NT2/D1 (cell line): ENCODE measurements around the gene NYNRIN.

Experiments
- DNase-seq: peaks from one replicate; pipeline ENCODE4 v3.0.0-alpha.2; 2011; ENCODE audit warnings: low read depth, low spot score
- H3K27me3 ChIP-seq: 2 replicates; pipeline ENCODE4 v1.6.0; 2011; ENCODE audit warnings: mild to moderate bottlenecking; ENCODE audit not compliant: insufficient read length, insufficient read depth
- H3K36me3 ChIP-seq: 2 replicates; pipeline ENCODE4 v1.6.1; 2011; ENCODE audit warnings: mild to moderate bottlenecking, low read length, mixed read lengths; ENCODE audit not compliant: insufficient read depth, insufficient read length
- H3K4me1 ChIP-seq: 2 replicates; pipeline ENCODE4 v1.5.1; 2011; ENCODE audit not compliant: insufficient read depth, insufficient read length
- H3K4me3 ChIP-seq: 2 replicates; pipeline ENCODE4 v1.5.1; 2011; ENCODE audit warnings: low read depth; ENCODE audit not compliant: insufficient read length
- H3K9ac ChIP-seq: 2 replicates; pipeline ENCODE4 v1.6.0; 2011; ENCODE audit warnings: low read depth; ENCODE audit not compliant: insufficient read length
- H3K9me3 ChIP-seq: 2 replicates; pipeline ENCODE4 v1.5.1; 2011; ENCODE audit warnings: mild to moderate bottlenecking, low read length; ENCODE audit not compliant: insufficient read depth
- SUZ12 ChIP-seq: IDR thresholded peaks from 2 replicates; pipeline ENCODE4 v1.6.1; 2011; ENCODE audit not compliant: insufficient read length, insufficient read depth; ENCODE audit errors: extremely low read depth
- YY1 ChIP-seq: IDR thresholded peaks from 2 replicates; pipeline ENCODE4 v1.6.1; 2011; ENCODE audit not compliant: insufficient read length, insufficient read depth
- ZNF274 ChIP-seq: IDR thresholded peaks from 2 replicates; pipeline ENCODE4 v1.6.1; 2011; ENCODE audit warnings: mild to moderate bottlenecking, low read depth, low read length

The NYNRIN gene

DNA sequence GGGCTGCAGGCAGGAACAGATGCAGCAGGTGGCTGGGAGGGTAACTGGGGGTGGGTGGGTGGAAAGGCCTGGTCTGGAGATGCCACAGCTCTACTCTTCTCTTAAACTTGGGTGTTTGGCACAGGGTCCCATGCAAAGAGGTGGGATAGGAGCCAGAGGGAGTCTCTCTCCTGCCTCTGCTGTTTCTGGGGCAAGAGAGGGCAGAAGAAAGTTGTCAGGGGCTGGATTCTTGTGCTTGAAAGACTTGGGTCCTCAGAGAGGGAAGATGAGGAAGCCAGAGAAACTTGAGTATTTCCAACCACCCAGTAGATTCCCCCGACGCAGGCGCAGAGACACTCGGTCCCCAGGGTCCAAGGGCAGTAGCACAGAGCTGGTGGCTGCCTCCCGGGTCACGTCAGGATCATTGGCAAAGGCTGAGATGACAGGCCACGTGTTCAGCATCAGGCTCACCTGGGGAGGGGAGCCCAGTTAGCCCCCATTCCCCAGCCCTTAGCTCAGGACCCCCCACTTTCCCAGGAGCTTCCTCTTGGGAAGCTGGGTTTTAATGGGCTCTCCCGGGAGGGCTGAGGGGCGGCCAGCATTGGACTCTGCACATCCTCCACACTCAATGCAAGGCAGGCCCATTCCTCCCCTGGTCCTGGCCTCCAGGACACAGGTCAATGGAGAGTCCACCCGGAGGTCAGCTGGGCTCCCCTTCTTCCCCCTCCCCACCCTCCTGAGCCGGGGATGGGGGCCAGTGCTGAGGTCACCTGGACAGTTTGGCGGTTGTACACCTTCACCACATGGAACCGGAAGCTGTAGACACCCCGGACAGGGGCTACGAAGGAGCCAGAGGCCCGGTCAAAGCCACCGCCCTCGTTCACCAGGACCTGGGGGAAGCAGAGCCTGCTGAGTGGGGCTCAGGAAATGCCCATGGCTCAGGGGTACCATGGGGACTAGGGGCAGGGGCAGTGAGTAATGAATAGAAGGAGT is 29.0 kb downstream of the NYNRIN start:
- no peak overlapping the region for H3K9ac ChIP-seq
- H3K4me1 ChIP-seq: peaks cover 10% of the 10 kb centered on the region

DNA sequence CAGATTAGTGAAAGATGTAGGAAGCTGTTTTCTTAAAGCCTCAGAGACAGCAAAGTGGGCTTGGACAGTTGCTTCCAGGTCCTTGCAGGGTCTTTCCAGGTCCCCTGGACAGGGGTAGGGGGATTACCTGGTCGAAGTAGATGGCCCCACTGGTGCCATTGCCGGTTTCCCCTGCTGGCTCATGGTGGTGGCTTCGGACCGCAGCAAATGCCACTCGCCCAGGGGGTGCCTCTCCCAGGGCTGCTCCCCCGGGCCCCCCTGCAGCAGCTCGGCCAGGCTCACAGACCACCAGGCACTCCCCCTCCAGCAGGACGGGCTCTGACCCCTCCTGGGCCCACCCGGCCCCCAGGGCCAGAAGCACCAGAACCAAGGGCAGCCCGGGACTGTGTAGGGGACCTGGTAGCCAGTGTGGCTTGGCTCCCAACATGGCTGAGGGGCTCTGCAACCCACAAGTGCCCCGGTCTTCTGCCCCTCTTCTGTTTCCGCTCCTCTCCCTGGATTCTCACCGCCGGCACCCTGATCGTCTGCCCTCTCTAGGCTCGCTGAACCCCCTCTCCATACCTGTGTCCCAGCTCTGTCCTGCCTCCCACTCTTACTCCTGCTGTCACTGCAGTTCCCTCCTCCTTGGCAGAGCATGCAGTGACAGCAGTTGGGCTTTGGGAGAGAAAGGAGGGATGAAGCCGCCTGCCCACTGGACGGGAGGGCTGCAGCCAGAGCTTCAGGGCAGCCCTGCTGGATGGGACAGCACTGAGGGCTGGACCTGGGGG is 30.0 kb downstream of the NYNRIN start:
- Histone ChIP-seq H3K4me3 (peak overlapping the region; percentile 67), H3K9ac (peak overlapping the region; percentile 78), H3K4me1 (peaks cover 10% of the 10 kb centered on the region)

More for the DNA sequence above, 29.0 kb downstream of the NYNRIN start:
- DNase-seq: no peak
- TF ChIP-seq YY1 (no peak), SUZ12 (no peak), ZNF274 (no peak)
- peaks cover 18% of the 10 kb centered on the region for H3K27me3 ChIP-seq
- H3K9me3 ChIP-seq: no peaks in the 10 kb centered on the region
- H3K4me3 ChIP-seq: no peak overlapping the region
- peaks cover 6% of the 10 kb centered on the region for H3K36me3 ChIP-seq

DNA sequence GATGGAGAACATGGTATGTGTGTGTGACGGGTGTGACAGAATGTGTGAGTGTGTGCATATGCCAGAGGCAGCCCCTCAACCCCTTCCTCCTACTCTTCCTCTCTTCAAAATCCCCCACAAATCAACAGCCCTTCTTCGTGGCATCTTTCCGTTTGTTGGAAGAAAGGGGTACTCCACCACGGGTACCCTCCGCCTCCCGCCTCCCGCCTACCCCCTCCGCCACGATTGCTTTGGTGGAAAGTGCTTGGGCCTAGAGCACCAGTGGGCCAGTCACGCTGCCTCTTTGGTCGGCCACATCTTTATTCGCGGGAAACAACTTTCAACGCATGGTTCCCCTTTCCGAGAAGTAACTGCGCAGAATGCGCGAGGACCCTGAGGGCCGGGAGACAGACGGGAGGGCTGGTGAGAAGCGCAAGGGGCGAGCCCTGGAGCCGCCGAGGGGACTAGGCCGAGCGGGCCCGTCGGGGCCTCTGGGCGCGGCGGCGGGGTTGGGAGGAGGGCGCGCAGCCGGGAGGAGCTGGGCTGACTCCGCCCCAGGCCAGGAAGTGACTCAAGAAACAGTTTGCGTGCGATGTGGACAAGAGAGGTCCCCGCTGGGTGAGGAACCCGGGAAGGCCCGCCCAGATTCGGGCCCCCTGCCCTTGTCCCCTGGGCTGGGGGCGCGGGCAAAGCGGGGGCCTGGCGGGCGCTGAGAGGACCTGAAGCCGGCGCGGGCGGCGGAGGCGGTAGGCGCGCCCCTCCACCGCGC is 30.8 kb downstream of the NYNRIN start, which contains the start of the genes CBLN3 and KHNYN:
TSS of gene CBLN3 (minus strand) at position 274 of the 748 bp plus-strand sequence. CDS start 614 bp downstream, outside the sequence.
TSS of gene KHNYN (plus strand) at position 560 of the 748 bp plus-strand sequence. CDS start 777 bp downstream, outside the sequence.
- peaks cover 10% of the 10 kb centered on the region for H3K4me1 ChIP-seq

More for the DNA sequence above, 30.0 kb downstream of the NYNRIN start:
- peaks cover 13% of the 10 kb centered on the region for H3K27me3 ChIP-seq
- no peak for DNase-seq
- H3K36me3 ChIP-seq: peaks cover 15% of the 10 kb centered on the region
- no peaks in the 10 kb centered on the region for H3K9me3 ChIP-seq
- TF ChIP-seq ZNF274 (no peak), SUZ12 (no peak), YY1 (no peak)

DNA sequence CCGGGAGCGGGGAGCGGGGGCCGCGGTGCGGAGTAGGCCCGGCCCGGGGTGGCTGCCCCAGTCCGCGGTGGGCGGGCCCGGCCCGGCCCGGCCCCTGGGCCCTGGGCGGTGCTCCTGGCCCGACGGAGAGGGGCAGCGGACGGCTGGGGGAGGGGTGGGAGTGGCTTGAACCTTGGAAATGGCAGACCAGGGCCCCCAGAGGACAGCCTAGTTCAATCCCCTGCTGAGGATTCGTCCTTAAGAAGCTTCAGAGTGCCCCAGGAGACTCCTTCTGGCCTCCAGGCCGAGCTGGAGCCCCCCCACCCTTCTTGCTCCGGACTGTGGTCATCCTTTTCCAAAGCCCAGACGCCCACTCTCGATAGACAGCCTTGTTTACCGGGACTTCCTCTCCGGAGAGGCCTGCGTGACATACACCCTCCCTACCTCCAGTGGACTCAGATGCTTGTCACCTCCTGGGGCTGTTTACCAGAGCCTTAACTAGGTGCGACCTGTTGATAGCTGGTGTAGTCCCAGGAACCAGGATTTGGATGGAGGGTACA is 31.4 kb downstream of the NYNRIN start:
- H3K4me1 ChIP-seq: peaks cover 10% of the 10 kb centered on the region
- no peak for TF ChIP-seq YY1
- TF ChIP-seq ZNF274: no peak
- no peak for TF ChIP-seq SUZ12
- H3K9me3 ChIP-seq: no peaks in the 10 kb centered on the region
- peaks cover 13% of the 10 kb centered on the region for H3K27me3 ChIP-seq
- H3K9ac ChIP-seq: peak overlapping the region; percentile 78
- peak; percentile 30 for DNase-seq
- peaks cover 15% of the 10 kb centered on the region for H3K36me3 ChIP-seq
- H3K4me3 ChIP-seq: peak overlapping the region; percentile 67

More for the DNA sequence above, 30.8 kb downstream of the NYNRIN start, which contains the start of the genes CBLN3 and KHNYN:
- Histone ChIP-seq H3K9ac (peak within 1 kb of the TSS; percentile 78), H3K9me3 (no peaks in the 10 kb centered on the region), H3K4me3 (peak within 1 kb of the TSS; percentile 67), H3K27me3 (peaks cover 13% of the 10 kb centered on the region), H3K36me3 (peaks cover 15% of the 10 kb centered on the region)
- DNase-seq: peak; percentile 55
- no peak for TF ChIP-seq YY1
- TF ChIP-seq ZNF274: no peak
- TF ChIP-seq SUZ12: no peak

DNA sequence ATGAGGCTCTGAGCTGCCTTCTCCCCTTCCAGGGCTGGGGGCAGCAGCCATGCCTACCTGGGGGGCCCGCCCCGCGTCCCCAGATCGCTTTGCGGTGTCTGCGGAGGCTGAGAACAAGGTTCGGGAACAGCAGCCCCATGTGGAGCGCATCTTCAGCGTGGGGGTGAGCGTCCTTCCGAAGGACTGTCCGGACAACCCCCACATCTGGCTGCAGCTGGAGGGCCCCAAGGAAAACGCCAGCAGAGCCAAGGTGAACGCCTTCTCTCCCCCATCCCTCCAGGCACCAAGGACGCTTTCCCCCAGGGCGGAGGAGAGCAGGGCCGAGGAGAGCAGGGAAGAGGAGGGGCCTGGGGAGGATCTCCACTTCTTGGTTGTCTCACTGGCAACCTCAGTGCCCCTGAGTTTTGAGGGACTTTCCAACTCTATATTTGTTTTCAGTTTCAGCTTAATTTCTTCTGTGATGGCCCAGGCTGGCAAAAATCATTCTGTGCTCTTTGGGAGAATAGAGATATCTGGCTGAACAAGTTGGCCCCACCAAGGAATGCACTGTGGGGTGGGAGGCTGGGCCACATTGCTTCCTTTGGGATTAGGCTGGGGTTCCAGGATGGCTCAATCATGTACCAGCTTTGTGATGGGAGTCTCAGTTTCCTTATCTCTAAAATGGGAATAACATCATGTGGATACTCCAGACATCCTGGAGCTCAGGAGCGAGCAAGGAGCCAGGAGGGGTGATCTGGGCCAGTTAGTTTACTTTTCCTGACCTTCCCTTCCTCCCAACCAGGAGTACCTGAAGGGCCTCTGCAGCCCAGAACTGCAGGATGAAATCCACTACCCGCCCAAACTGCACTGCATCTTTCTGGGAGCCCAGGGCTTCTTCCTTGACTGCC is 32.1 kb downstream of the NYNRIN start:
- Histone ChIP-seq H3K9ac (peak overlapping the region; percentile 78), H3K4me1 (peaks cover 10% of the 10 kb centered on the region), H3K27me3 (peaks cover 13% of the 10 kb centered on the region), H3K9me3 (no peaks in the 10 kb centered on the region), H3K4me3 (peak overlapping the region; percentile 67), H3K36me3 (peaks cover 20% of the 10 kb centered on the region)
- DNase-seq: no peak
- TF ChIP-seq ZNF274 (no peak), SUZ12 (no peak), YY1 (no peak)
